ENCODE data around the gene DPM1.
A peak's percentile ranks its signal among the peaks of the same experiment; 100 is the strongest.

DPM1 gene

DNA sequence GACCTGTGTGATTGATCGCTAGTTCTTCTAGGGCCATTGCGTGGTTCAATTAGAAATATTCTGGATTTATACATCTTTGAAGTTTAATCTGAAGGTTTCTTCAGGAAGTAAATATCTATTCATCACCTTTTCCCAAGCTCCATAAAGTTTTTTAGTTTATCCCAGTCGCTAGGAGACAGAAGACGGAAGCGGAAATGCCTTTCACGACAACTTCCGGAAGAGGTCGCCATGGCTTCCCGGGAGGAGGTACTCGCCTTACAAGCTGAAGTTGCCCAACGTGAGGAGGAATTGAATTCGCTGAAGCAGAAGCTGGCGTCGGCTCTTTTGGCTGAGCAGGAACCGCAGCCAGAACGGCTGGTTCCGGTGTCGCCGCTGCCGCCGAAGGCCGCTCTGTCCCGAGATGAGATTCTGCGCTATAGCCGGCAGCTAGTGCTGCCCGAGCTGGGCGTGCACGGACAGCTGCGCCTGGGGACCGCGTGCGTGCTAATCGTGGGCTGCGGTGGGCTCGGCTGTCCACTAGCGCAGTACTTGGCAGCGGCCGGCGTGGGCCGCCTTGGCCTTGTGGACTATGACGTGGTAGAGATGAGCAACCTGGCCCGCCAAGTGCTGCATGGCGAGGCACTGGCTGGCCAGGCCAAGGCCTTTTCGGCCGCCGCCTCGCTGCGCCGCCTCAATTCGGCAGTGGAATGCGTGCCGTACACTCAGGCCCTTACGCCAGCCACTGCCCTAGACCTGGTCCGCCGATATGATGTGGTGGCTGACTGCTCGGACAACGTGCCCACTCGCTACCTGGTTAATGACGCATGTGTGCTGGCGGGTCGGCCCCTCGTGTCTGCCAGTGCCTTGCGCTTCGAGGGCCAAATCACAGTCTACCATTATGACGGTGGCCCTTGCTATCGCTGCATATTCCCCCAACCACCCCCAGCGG lies 547 bp upstream of the DPM1 start, which contains the start of gene MOCS3:
TSS of gene MOCS3 (plus strand) at position 204 of the 928 bp plus-strand sequence. CDS start at position 229, 25 bp downstream.
- peak; percentile 83 for DNase-seq (ENCODE audit: extremely low read depth, low read depth)
- TF ChIP-seq, protein P1, sequence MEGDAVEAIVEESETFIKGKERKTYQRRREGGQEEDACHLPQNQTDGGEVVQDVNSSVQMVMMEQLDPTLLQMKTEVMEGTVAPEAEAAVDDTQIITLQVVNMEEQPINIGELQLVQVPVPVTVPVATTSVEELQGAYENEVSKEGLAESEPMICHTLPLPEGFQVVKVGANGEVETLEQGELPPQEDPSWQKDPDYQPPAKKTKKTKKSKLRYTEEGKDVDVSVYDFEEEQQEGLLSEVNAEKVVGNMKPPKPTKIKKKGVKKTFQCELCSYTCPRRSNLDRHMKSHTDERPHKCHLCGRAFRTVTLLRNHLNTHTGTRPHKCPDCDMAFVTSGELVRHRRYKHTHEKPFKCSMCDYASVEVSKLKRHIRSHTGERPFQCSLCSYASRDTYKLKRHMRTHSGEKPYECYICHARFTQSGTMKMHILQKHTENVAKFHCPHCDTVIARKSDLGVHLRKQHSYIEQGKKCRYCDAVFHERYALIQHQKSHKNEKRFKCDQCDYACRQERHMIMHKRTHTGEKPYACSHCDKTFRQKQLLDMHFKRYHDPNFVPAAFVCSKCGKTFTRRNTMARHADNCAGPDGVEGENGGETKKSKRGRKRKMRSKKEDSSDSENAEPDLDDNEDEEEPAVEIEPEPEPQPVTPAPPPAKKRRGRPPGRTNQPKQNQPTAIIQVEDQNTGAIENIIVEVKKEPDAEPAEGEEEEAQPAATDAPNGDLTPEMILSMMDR (IDR thresholded peaks at IDR 0.05; ENCODE audit: low read depth, low read length): no peak

DNA sequence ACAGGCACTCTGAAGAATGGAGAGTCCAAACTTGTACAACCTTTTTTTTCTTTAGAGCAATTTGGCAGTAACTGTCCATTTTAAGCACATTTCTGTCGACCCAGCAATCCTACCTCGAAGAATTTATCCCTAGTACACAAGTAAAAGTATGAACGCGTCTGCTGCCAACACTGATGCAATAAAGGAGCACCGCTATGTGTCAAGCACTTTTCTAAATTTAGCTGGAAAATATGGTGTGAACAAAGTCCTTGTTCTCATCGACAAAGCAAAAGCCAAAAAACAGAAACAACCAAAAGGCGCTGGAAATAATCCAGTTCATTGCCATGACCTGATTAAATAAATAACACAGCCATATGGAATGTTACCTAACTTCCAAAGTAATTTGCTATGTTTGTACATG lies 1.1 kb downstream of the DPM1 start:
- TF ChIP-seq, protein P1 (IDR thresholded peaks at IDR 0.05; ENCODE audit: low read depth, low read length): no peak
- no peak for DNase-seq (ENCODE audit: extremely low read depth, low read depth)

DNA sequence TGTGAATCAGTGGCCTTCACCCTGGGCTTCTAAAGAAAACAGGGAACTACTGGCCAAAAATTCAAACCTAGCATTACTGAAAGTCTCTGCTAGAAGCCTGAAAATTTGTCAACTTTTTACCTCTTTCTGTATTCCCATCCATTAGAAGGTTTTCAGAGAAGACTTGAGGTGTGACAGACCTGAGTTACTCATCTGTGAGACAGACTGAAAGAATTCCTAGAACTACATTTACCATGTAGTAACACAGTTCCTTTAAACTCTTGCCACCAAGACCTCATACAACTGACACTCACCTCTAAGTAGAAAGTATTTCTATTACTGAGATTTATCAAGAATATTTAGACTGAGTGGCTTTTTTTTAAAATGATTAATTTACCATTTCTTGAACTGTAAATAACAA lies 4.5 kb downstream of the DPM1 start:
- DNase-seq (ENCODE audit: extremely low read depth, low read depth): no peak
- TF ChIP-seq, protein P1 (IDR thresholded peaks at IDR 0.05; ENCODE audit: low read depth, low read length): no peak

DNA sequence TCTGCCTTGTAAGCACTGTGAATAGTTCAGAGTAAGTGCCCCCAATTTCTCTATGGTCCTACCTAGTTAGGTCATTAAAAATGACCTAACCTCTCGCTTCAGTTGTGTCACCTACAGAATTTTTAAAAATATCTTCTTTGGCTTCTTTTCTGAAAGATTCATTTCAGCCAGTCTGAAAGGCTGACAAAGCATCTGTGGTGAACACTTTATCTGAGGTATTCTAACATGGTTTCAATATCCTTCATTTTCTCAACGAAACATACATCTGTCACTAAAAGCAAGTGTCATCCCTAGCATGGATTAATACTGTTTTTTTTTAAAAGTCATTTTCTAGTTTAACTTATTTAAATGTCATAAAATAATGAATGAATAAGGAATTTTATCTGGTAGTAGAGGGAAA lies 5.1 kb downstream of the DPM1 start:
- DNase-seq (ENCODE audit: extremely low read depth, low read depth): no peak

DNA sequence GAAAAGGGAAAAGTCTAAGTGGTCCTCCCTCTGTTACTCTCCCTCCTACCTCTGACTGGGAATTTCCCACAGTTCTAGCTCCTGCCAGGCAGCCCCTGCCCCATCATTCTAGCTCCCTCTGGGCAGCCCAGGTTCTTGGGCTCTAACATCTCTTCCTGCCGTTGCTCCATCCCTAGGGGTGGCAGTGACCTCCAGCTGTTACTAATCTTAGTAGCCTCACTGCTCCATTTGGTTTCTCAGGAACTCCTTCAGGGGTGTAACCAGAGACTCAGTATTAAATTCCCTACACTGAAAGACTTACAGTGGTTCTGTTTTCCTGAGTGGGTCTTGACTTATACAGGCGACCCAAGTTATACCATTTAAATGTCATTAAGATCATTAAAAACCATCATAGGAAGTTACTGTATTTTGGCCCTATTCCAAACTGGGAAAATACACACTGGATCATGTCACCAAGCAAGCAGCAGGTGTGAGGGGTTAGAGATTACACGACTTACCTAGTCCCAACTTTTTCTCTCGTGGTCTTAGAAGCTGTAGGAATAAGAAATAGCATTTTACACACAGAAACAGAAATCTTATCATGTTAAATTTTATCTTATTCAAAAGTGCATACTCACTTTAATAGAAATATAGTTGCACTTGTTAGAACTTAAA lies 10.1 kb downstream of the DPM1 start:
- DNase-seq (ENCODE audit: extremely low read depth, low read depth): no peak
- TF ChIP-seq, protein P1 (IDR thresholded peaks at IDR 0.05; ENCODE audit: low read depth, low read length): no peak

More for the DNA sequence above, 5.1 kb downstream of the DPM1 start:
- TF ChIP-seq, protein P1 (IDR thresholded peaks at IDR 0.05; ENCODE audit: low read depth, low read length): no peak

DNA sequence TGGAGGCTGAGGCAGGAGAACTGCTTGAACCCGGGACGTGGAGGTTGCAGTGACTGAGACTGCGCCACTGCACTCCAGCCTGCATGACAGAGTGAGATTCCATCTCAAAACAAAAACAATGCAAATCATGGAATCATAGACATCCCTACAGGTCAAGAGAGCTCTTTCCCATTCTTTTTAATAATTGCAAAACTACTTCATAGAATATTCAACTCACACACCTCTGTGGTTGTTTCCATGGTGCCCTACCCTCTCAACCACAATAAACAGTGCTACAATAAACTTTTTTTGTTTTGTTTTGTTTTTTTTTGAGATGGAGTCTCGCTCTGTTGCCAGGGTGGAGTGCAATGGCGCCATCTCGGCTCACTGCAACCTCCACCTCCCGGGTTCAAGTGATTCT lies 15.3 kb downstream of the DPM1 start:
- TF ChIP-seq, protein P1 (IDR thresholded peaks at IDR 0.05; ENCODE audit: low read depth, low read length): no peak
- DNase-seq (ENCODE audit: extremely low read depth, low read depth): no peak

DNA sequence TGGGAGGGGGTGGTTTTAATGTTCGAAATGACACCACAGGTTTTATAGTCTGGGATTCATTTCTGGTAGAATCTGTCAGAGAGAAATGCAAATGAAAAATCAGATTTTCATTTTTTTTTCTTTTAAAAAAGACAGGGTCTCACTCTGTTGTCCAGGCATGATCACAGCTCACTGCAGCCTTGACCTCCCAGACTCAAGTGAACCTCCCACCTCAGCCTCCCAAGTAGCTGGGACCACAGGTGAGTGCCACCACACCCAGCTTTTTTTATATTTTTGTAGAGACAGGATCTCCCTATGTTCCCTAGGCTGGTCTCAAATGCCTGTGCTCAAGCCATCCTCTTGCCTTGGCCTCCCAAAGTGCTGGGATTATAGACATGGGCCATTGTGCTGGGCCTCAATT lies 24.7 kb downstream of the DPM1 start:
- TF ChIP-seq, protein P1 (IDR thresholded peaks at IDR 0.05; ENCODE audit: low read depth, low read length): no peak
- no peak for DNase-seq (ENCODE audit: extremely low read depth, low read depth)
